Measurements from ENCODE around the gene SLC49A4.

SLC49A4 gene

DNA sequence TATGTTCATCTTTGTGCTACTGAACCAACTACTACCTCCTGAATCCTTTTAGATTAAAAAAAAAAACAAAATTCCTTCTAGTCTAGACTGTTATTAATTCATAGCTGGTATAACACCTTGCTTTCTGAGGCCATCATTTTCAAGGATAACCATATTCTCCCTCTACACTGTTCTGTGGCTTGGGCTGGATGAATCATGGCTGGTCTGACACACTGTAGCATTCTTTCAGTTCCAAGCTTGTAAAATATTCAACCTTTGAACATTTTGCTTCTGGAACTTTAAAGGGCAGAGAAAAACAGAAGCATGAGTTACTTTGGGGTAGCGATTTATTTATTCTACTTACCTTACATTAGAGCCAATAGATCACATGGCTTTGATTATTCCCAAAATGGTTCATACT lies 8.8 kb upstream of the SLC49A4 start:
- DNase-seq: no peak

DNA sequence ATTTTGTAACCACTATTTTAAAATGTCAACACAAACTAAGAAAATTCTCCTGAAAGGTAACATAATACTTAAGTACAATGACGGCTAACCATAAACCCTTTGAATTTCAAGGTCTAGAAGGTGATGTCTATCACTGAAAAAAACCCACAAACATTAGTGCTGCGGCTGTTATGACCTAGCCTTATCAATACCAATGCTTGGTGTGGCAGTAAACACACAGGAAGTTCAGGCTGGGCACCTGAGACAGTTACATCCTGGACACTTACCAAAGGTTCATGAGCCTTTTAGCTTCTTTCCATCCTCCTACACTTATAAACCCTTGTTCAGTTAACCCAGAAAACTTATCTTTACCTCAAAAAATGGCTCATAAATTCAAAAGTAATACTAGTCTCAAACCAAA lies 7.0 kb upstream of the SLC49A4 start:
- no peak for DNase-seq

DNA sequence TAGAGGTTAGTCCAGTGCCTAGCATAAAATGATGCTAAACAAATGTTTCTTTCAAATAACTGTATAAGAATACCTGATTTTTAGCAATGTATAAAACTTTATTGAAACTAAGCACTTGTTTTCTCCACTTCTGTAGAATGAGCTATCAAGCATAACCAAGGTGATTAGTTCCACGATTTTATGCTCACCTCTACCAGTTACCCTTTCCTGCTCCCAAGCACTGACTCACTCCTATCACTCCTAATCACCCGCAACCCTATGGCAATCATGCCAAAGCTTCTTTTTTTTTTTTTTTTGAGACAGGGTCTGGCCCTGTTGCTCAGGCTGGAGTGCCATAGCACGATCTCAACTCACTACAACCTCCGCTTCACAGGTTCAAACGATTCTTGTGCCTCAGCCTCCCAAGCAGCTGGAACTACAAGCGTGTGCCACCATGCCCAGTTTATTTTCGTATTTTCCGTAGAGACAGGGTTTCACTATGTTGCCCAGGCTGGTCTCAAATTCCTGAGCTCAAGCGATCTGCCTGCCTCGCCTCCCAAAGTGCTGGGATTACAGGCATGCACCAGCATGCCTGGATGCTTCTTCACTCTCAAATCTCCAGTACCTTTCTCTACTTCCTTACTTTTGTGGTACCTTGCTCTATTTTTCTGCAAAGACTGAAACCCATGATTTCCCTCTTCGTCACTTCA lies 5.1 kb upstream of the SLC49A4 start:
- no peak for DNase-seq

- DNase-seq: no peak
These were observed 1.1 kb upstream of the SLC49A4 start, which contains the start of gene HSPBAP1 for GRCh38 chr3:122793568-122794416. TSS of gene HSPBAP1 (minus strand) at chr3:122793831. CDS start at chr3:122793680, 151 bp downstream.

- no peak for DNase-seq
These were observed 438 bp upstream of the SLC49A4 start for GRCh38 chr3:122794483-122794778.

DNA sequence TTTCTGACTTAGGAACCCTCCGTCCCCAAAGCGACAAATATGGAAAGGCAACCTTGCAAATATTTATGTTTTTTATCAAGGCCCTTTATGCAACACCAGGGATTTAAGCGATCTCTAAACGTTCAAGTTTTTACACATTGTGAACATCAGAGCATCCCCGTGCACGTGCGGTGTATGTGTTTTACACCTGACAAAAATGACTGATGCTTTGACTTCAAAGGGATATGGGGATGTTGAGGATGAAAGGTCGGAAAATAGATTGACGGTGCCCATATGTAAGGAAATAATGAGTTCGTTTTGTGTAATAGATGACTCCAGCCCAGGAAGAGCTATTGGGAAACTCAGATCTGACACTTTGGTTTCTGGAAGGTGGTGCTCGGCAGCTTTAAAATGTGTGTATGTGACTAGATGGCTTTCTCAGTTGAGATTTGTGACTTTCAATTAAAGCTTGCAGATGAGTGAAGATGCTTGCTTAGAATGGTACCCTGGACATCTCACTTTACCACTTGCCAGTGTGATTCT lies 866 bp downstream of the SLC49A4 start:
- no peak for DNase-seq

DNA sequence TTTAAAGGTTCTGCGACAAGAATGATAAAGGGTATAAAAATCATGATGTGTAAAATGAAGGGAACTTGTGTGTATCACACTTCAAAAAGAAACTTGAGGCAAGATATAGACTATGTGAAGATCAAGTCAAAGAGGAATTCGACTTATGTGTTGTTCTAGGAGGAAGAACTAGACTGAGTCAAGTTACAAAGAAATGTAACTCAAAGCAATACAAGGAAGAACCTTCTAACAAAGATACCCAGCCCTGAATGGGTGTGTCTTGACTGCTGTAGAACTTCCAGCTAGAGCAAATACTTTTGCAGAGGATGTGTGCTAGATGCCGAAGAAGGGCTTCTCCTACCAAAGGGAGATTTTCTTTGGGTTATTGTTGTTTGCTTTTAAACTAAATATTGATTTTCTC lies 2.4 kb downstream of the SLC49A4 start:
- DNase-seq: no peak

GRCh38 chr3:122799322-122799721 lies 4.5 kb downstream of the SLC49A4 start:
- DNase-seq: no peak

DNA sequence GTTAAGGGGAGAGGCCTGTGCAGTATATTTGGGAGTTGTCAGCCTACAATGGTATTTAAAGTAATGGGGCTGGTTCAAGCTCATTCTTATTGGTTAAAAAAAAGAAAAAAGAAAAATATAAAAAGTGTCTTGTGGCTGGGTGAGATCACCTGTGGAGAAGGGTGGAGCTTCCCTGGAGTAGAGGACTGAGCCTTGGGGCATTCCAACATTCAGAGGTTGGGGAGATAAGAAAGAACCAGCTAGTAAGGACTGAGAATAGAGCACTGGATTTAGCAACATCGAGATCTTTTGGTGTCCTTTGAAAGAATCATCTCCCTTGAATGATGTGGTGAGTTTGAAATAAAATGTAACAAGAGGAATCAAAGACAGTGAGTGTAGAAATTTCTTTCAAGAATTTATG lies 5.2 kb downstream of the SLC49A4 start:
- DNase-seq: no peak

DNA sequence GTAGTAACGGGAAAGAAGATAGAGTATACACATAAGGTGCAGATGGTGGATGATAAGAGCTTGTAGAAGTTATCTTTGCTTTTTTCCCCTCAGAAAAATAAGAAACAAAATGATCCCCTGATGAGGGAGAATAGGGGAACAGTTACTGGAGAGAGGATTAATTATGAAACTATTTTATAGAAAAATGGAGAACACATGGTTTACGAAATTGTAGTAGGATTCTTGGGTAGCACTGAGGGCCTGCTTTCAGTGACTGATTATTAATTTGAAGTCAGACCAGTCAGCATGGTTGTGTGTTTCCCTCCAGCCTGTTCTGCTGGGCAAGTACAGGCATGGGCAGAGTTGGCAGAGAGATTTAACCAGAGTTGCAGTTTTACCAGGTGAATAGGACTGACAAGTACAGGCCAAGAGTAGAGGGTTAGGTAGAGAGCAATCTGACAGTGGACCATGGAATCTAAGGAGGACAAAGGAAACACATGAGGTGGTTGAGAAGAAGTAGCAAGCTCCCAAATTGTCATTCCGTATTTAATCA lies 5.9 kb downstream of the SLC49A4 start:
- DNase-seq: no peak

GRCh38 chr3:122802323-122802722 lies 7.5 kb downstream of the SLC49A4 start:
- no peak for DNase-seq

DNA sequence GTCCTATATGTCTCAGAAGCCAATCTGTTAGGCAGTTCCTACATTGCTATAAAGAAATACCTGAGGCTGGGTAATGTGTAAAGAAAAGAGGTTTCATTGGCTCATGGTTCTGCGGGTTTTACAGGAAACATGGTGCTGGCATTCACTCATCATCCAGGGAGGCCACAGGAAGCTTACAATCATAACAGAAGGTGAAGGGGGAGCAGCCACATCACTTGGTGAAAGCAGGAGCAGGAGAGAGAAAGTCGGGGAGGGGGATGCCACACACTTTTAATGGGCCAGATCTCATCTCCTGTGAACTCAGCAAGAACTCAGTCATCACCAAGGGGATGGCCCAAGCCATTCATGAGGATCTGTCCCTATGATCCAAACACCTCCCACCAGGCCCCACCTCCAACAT lies 9.1 kb downstream of the SLC49A4 start:
- DNase-seq: no peak

DNA sequence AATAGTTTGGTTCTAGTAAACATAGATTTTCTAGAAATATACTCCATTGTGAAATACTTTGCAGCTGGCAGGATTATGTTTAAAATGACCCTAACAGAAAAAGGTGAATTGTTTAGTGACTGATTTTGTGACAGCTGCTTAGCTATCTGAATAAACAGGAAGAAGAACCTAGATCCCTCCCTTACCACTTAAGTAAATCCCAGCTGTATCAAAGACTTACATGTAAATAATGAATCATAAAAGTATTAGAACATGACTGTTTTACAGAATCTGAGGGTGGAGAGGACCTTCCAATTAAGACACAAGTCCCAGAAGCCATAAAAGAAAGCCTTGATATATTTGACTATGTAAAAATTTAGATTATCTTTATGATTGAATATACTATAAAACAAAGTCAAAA lies 15.9 kb downstream of the SLC49A4 start:
- DNase-seq: no peak

DNA sequence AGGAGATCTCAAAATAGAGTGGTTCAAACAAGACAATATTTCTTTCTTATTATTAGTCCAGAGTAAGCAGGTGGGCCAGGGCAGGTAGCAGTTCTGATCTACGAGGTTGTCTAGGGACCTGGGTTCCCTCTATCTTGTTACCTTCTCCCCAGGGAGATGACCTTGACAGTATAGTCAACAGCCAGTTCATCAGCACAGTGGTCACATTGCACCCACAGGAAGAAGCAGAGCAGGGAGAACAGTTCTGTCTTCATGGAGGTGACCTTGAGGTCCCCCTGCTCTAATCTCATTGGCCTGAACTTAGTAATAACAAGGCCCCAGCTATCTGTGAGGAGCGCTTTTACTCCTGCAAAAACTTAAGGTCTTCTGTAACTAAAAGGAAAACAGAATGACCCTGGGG lies 21.7 kb downstream of the SLC49A4 start:
- no peak for DNase-seq

DNA sequence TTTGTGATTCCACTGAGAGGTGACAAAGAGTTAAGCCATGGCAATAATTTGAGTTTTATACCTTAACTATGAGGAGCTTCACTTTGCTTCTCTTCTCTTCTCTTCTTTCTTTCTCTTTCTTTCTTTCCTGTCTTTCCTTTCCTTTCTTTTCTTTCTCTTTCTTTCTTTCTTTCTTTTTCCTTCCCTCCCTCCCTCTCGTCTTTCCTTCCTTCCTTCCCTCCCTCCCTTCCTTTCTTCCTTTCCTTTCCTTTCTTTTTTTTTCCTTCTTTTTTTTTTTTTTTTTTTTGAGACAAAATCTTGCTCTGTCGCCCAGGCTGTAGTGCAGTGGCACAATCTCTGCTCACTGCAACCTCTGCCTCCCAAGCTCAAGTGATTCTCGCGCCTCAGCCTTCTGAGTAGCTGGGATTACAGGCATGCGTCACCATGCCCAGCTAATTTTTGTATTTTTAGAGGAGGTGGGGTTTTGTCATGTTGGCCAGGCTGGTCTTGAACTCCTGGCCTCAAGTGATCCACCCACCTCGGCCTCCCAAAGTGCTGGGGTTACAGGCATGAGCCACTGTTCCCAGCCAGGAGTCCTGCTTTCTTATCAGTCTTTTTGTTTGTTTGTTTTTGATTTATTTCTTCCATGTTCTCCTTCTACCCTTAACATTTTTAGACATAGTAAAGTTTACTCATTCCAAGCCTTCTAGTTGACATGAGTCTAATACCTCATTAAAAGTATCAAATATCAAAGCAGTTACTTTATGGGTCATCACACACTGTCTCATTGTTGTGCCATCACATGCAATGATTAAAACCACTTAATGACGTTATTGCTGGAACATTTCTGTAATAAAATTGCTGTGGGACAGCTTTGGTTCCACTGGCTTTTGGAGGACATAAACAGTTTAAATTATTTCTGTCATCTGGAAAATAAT lies 29.9 kb downstream of the SLC49A4 start:
- no peak for DNase-seq

DNA sequence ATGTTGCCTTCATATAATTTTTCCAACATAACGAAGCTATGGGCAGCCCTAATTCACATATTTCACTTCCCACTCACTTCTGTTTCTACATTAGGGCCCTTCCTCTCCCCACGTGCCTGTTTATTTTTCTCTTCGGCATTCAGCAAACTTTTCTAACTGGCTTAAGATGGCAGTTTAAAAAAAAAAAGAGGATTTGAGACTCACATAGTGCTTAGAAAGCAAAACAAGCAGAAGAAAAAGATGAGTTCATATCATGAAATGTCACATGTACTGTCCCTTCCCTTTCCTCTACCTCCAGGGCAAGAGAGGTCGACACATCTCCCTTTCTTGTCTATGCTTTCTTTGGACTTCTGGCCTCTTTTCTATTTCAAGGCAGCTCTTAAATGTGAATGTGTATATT lies 30.6 kb downstream of the SLC49A4 start:
- no peak for DNase-seq

GRCh38 chr3:122826278-122826677 lies 31.4 kb downstream of the SLC49A4 start:
- DNase-seq: no peak

DNA sequence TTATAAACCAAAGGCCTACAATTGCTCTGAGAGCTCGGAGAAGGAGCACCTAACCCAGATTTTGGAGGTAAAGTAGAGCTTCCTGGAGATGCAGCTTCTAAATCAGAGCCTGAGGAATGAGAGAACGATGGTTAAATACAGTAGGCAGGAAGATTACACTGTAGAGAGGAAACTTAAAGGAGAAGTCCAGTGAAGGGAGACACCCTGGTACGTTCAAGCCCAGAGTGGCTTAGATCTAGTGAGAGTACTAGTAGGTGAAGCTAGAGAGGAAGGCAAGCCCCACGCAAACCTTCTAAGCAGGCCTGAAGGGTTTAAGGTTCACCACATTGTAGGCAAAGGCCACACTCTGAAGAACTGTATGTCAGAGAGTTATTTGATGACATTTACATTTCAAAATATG lies 33.4 kb downstream of the SLC49A4 start:
- DNase-seq: no peak

DNA sequence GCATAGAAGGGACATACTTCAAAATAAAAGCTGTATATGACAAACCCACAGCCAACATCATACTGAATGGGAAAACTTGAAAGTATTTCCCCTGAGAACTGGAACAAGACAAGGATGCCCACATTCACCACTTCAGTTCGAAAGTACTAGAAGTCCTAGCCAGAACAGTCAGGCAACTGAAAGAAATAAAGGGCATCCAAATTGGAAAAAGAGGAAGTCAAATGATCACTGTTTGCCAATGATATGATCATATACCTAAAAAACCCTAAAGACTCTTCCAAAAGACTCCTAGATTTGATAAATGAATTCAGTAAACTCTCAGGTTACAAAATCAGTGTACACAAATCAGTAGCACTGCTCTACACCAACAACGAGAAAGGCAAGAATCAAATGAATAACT lies 40.7 kb downstream of the SLC49A4 start:
- DNase-seq: no peak

DNA sequence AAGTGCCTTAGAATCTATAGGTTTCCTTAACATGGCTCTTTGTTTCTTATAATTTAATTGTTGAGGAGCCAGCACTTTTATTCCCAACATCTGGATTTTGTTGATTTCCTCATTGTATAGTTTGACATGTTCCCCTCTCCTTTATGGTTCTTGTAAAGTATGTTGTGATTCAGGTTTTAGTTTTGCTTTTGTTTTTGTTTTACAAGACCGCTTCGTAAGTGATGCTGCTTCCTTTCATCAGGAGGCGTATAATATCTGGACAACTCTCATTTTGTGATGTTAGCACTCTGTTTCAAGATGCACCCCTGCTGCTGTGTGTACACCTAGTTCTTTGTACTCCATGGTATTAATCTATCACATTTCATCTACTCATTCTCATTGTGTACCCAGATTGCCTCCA lies 48.7 kb downstream of the SLC49A4 start:
- DNase-seq: no peak

GRCh38 chr3:122857019-122857418 lies 62.1 kb downstream of the SLC49A4 start:
- no peak for DNase-seq

DNA sequence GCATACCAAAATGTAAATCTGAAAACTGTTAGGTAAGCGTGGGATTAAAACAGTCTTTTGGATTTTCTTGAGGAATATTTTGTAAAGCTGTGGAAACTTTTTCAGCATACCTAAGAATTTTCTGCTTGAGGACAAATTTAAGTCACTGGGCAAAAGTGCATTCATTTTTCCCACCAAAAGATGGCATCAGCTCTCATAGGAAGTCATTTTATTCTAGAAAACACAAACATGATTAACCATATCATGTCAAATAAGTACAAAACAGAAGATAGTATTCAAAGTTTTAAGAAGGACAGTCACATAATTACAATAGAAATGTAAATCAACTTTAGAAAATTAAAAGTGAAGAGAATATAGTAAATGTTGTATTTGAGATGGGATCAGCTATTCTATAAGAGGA lies 63.5 kb downstream of the SLC49A4 start:
- DNase-seq: no peak
